K562 (cell line): ENCODE data around the gene PNPLA2. TPM values are rescaled to one million over a fixed set of nuclear protein-coding genes. Genes with fewer than 3 reads are reported as not detected.

Source experiments
- GTF2E2 ChIP-seq: fragments of 200-800 bp; sonication (Bioruptor generic); IDR thresholded peaks from 2 replicates; pipeline ENCODE4 v1.6.1; 2016; ENCODE audit warnings: missing genetic modification characterization, missing compliant biosample characterization
- TOE1 ChIP-seq, 2 experiments: fragments of 450-650 bp in 1 of 2; sonication (generic) in 1 of 2; formaldehyde crosslinking in 1 of 2; IDR thresholded peaks; 2 replicates each; pipeline versions ENCODE4 v1.7.1 to v1.8.0; 2016 to 2022; ENCODE audit warnings: borderline replicate concordance in 2 of 2, mild to moderate bottlenecking in 2 of 2, antibody characterized with exemption in 1 of 2, inconsistent platforms in 1 of 2, low read depth in 1 of 2, missing genetic modification reagents in 1 of 2, moderate library complexity in 1 of 2
- ZNF592 ChIP-seq: fragments of 450-650 bp; IDR thresholded peaks from 2 replicates; pipeline ENCODE4 v1.6.1; 2017; ENCODE audit warnings: antibody characterized with exemption, mild to moderate bottlenecking
- polyA plus RNA-seq, 8 experiments: library from polyadenylated mRNA; depleted of rRNA in 4 of 8; stranded (reverse) in 5 of 8; unstranded in 3 of 8; fragments of >200 nt; fragmentation: Nextera tagmentation in 2 of 8; fragmentation: Illumina TruSeq in 1 of 8; extraction: Ambion mirVana in 2 of 8; extraction: Trizol in 1 of 8; gene quantifications; 2 replicates each; pipeline versions ENCODE4 v1.2.1 to v1.2.3, GENCODE V29; 2011 to 2014; ENCODE audit warnings: inconsistent platforms in 1 of 8, missing spikeins in 1 of 8
- total RNA-seq, 7 experiments: library from RNA; depleted of rRNA in 6 of 7; stranded (reverse); fragments of >200 nt in 6 of 7; fragmentation: Illumina TruSeq in 2 of 7; extraction: Trizol in 2 of 7; gene quantifications; 2 replicates each; pipeline versions ENCODE4 v1.2.1 to v1.2.3, GENCODE V29; 2011 to 2021; ENCODE audit warnings: low replicate concordance in 1 of 7

PNPLA2 gene
- total and polyA plus RNA-seq, 9 of the 15 experiments (the other 6 are each of a cell fraction or from before 2014, with no cell fraction given), result 0.39 to 87.1 (median 8.4) TPM

- no peak for TF ChIP-seq ZNF592
- no peak for TF ChIP-seq GTF2E2 (tag)
- no peak for TF ChIP-seq TOE1 (IDR thresholded peaks at IDR 0.05; ENCODE audit: borderline replicate concordance)
- no peak for TF ChIP-seq TOE1 (CRISPR knock-in tag; IDR thresholded peaks at IDR 0.05; ENCODE audit: borderline replicate concordance, low read depth)
Measured at GRCh38 chr11:788953-789940, 29.5 kb upstream of the PNPLA2 start (continued).
